H9 (cell line): Measurements from ENCODE around the gene TNFSF13B. TPM values are rescaled to one million over a fixed set of nuclear protein-coding genes. Genes with fewer than 3 reads are reported as not detected.

Source experiments
- DNase-seq: peaks from one replicate; pipeline ENCODE4 v3.0.0-alpha.2; 2017
- H2AFZ ChIP-seq: one replicate; pipeline ENCODE4 v1.6.1; 2013; ENCODE audit warnings: mild to moderate bottlenecking, low read length, control low read depth, moderate library complexity
- H2AK5ac ChIP-seq: 2 replicates; pipeline ENCODE4 v1.6.1; 2013; ENCODE audit warnings: low read length, control low read depth, mixed read lengths; ENCODE audit not compliant: insufficient read length
- H2BK120ac ChIP-seq: one replicate; pipeline ENCODE4 v1.6.1; 2013; ENCODE audit warnings: low read depth, mild to moderate bottlenecking, low read length, control low read depth, inconsistent platforms; ENCODE audit not compliant: poor library complexity, severe bottlenecking
- H2BK12ac ChIP-seq: 2 replicates; pipeline ENCODE4 v1.6.1; 2013; ENCODE audit warnings: low read length, control low read depth, mixed read lengths, low read depth; ENCODE audit not compliant: insufficient read length
- H2BK15ac ChIP-seq: 2 replicates; pipeline ENCODE4 v1.6.1; 2013; ENCODE audit warnings: low read depth, low read length, control low read depth
- H2BK20ac ChIP-seq: one replicate; pipeline ENCODE4 v1.6.1; 2013; ENCODE audit warnings: low read depth, mild to moderate bottlenecking, low read length, control low read depth, inconsistent platforms; ENCODE audit not compliant: poor library complexity, severe bottlenecking
- H2BK5ac ChIP-seq: 2 replicates; pipeline ENCODE4 v1.6.1; 2013; ENCODE audit warnings: low read length, control low read depth, mixed read lengths; ENCODE audit not compliant: insufficient read length
- H3K14ac ChIP-seq: 2 replicates; pipeline ENCODE4 v1.6.1; 2013; ENCODE audit warnings: low read length, control low read depth; ENCODE audit not compliant: insufficient read depth
- H3K18ac ChIP-seq: 2 replicates; pipeline ENCODE4 v1.6.1; 2013; ENCODE audit warnings: low read depth, mild to moderate bottlenecking, mixed read lengths, low read length, control low read depth; ENCODE audit not compliant: insufficient read length
- H3K23ac ChIP-seq: 2 replicates; pipeline ENCODE4 v1.6.1; 2013; ENCODE audit warnings: low read length, control low read depth, mixed read lengths, low read depth; ENCODE audit not compliant: insufficient read length
- H3K23me2 ChIP-seq: 2 replicates; pipeline ENCODE4 v1.6.1; 2013; ENCODE audit warnings: low read depth, mild to moderate bottlenecking, mixed read lengths, low read length, control low read depth; ENCODE audit not compliant: insufficient read length, poor library complexity, severe bottlenecking
- H3K27ac ChIP-seq: 2 replicates; pipeline ENCODE4 v1.5.1; 2013; ENCODE audit warnings: low read length, control low read depth, mixed read lengths, low read depth; ENCODE audit not compliant: insufficient read length
- H3K27me3 ChIP-seq: 2 replicates; pipeline ENCODE4 v1.6.1; 2013; ENCODE audit warnings: low read length, control low read depth, inconsistent platforms; ENCODE audit not compliant: insufficient read depth
- H3K4ac ChIP-seq: 2 replicates; pipeline ENCODE4 v1.6.1; 2013; ENCODE audit warnings: low read depth, mild to moderate bottlenecking, control low read depth, inconsistent platforms, low read length, moderate library complexity
- H3K4me1 ChIP-seq: 2 replicates; pipeline ENCODE4 v1.6.1; 2013; ENCODE audit warnings: low read length, control low read depth, inconsistent platforms; ENCODE audit not compliant: insufficient read depth
- H3K4me2 ChIP-seq: 2 replicates; pipeline ENCODE4 v1.6.1; 2013; ENCODE audit warnings: low read length, control low read depth, mixed read lengths; ENCODE audit not compliant: insufficient read length, insufficient read depth
- H3K56ac ChIP-seq: 2 replicates; pipeline ENCODE4 v1.6.1; 2013; ENCODE audit warnings: low read depth, mild to moderate bottlenecking, mixed read lengths, low read length, control low read depth; ENCODE audit not compliant: insufficient read length
- H3K79me1 ChIP-seq: 2 replicates; pipeline ENCODE4 v1.6.1; 2013; ENCODE audit warnings: low read depth, mild to moderate bottlenecking, moderate library complexity, low read length, control low read depth, inconsistent platforms; ENCODE audit not compliant: insufficient read depth, poor library complexity, severe bottlenecking
- H3K79me2 ChIP-seq: 2 replicates; pipeline ENCODE4 v1.6.1; 2013; ENCODE audit warnings: low read length, control low read depth, inconsistent platforms; ENCODE audit not compliant: insufficient read depth
- H3K9ac ChIP-seq: 2 replicates; pipeline ENCODE4 v1.6.1; 2013; ENCODE audit warnings: low read length, control low read depth, mixed read lengths; ENCODE audit not compliant: insufficient read length; ENCODE audit errors: extremely low read depth
- H3K9me3 ChIP-seq: one replicate; pipeline ENCODE4 v1.6.1; 2013; ENCODE audit warnings: low read depth, low read length, inconsistent platforms; ENCODE audit not compliant: control insufficient read depth
- H3T11ph ChIP-seq: one replicate; pipeline ENCODE4 v1.6.1; 2013; ENCODE audit warnings: mild to moderate bottlenecking, low read length, control low read depth, inconsistent platforms
- H4K20me1 ChIP-seq: one replicate; pipeline ENCODE4 v1.6.1; 2013; ENCODE audit not compliant: control insufficient read depth, insufficient read length, insufficient read depth
- H4K5ac ChIP-seq: 2 replicates; pipeline ENCODE4 v1.6.1; 2013; ENCODE audit warnings: low read depth, mild to moderate bottlenecking, mixed read lengths, low read length, control low read depth; ENCODE audit not compliant: insufficient read length
- H4K8ac ChIP-seq: replicated peaks from 2 replicates; pipeline ENCODE4 v1.6.1; 2013; ENCODE audit warnings: low read length, control low read depth, mixed read lengths, low read depth; ENCODE audit not compliant: insufficient read length
- H4K91ac ChIP-seq: 2 replicates; pipeline ENCODE4 v1.6.1; 2013; ENCODE audit warnings: low read depth, mild to moderate bottlenecking, moderate library complexity, mixed read lengths, low read length, control low read depth; ENCODE audit not compliant: insufficient read length
- H3K27ac Mint-ChIP-seq, 3 experiments: 2 replicates in 2 of 3; 3 replicates in 1 of 3; pipeline ENCODE4 v1.8.0; 2020 to 2021; ENCODE audit warnings: mixed read lengths in 3 of 3, mild to moderate bottlenecking in 1 of 3, moderate library complexity in 1 of 3
- H3K27me3 Mint-ChIP-seq: 2 replicates; pipeline ENCODE4 v1.8.0; 2021; ENCODE audit warnings: low read depth, mild to moderate bottlenecking, moderate library complexity, mixed read lengths
- H3K36me3 Mint-ChIP-seq, 3 experiments: 2 replicates in 2 of 3; 3 replicates in 1 of 3; pipeline ENCODE4 v1.8.0; 2020 to 2021; ENCODE audit warnings: low read depth in 3 of 3, mixed read lengths in 3 of 3; ENCODE audit not compliant: insufficient read depth in 1 of 3
- H3K4me1 Mint-ChIP-seq, 2 experiments: 2 replicates each; pipeline ENCODE4 v1.8.0; 2020; ENCODE audit warnings: mixed read lengths in 2 of 2
- H3K4me3 Mint-ChIP-seq, 2 experiments: 2 replicates in 1 of 2; 3 replicates in 1 of 2; pipeline ENCODE4 v1.8.0; 2020 to 2021; ENCODE audit warnings: mild to moderate bottlenecking in 2 of 2, mixed read lengths in 2 of 2, moderate library complexity in 1 of 2
- H3K9me3 Mint-ChIP-seq, 2 experiments: 2 replicates in 1 of 2; 3 replicates in 1 of 2; pipeline ENCODE4 v1.8.0; 2020; ENCODE audit warnings: mild to moderate bottlenecking in 2 of 2, mixed read lengths in 2 of 2, moderate library complexity in 1 of 2
- WGBS: extraction: QIAGEN DNeasy Blood & Tissue Kit; methylation state at CpG from one replicate; pipeline ENCODE4 v1.1.7; 2013; ENCODE audit warnings: missing lambda C conversion rate, low lambda C conversion rate, mixed read lengths; ENCODE audit not compliant: insufficient read length; ENCODE audit errors: extremely low coverage; 5-methylcytosine and 5-hydroxymethylcytosine counted together
- total RNA-seq: library from RNA; stranded (reverse); gene quantifications from 2 replicates; pipeline ENCODE4 v1.2.1, GENCODE V29; 2021
- TF ChIP-seq, protein P1 (sequence below): fragments of 200-600 bp; sonication (generic); conservative IDR thresholded peaks from 3 replicates; pipeline ENCODE4 v1.8.0; 2021; ENCODE audit warnings: antibody characterized with exemption, mild to moderate bottlenecking

Gene TNFSF13B
- total RNA-seq, 1 experiment from 2014 or later: 0.31 TPM

DNA sequence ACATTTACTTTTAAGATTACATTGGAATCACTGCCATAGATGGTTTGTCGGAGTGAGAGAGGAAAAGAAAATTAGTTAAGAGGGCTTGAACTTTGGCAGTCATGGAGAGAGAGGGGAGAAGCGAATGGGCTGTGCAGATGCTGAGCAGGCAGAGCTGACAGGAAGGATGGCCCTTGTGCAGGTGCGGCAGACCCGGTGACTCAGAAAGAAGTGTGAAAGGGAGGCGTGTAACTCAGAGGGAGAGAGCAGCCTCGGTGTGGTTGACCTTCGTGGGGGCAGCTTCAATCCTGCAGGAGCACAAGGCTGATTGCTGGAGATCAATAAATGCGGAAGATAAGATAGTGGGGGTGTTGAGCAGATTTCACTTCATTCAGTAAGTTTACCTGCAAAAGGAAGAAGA, 76.9 kb downstream of the TNFSF13B start:
- Histone ChIP-seq H3K4me2 (no peak overlapping the region), H2AK5ac (no peak overlapping the region), H3K79me1 (no peaks in the 10 kb centered on the region), H2AFZ (no peak overlapping the region), H3K27me3 (no peaks in the 10 kb centered on the region), H4K91ac (no peak overlapping the region), H3K4ac (no peak overlapping the region), H3T11ph (no peak overlapping the region), H4K20me1 (no peaks in the 10 kb centered on the region), H3K56ac (no peak overlapping the region), H3K9me3 (no peaks in the 10 kb centered on the region), H3K23me2 (no peaks in the 10 kb centered on the region), H4K8ac (no peak overlapping the region), H2BK120ac (no peak overlapping the region), H2BK20ac (no peak overlapping the region), H3K27ac (no peak overlapping the region), H3K4me1 (no peaks in the 10 kb centered on the region), H2BK12ac (no peak overlapping the region), H3K14ac (no peak overlapping the region), H2BK5ac (no peak overlapping the region), H4K5ac (no peak overlapping the region), H2BK15ac (no peak overlapping the region), H3K23ac (no peak overlapping the region), H3K18ac (no peak overlapping the region), H3K9ac (no peak overlapping the region), H3K79me2 (no peaks in the 10 kb centered on the region)
- no peaks in the 10 kb centered on the region for H3K36me3 Mint-ChIP-seq
- H3K27ac Mint-ChIP-seq: no peak overlapping the region
- no peak overlapping the region for H3K4me3 Mint-ChIP-seq
- TF ChIP-seq, protein P1, sequence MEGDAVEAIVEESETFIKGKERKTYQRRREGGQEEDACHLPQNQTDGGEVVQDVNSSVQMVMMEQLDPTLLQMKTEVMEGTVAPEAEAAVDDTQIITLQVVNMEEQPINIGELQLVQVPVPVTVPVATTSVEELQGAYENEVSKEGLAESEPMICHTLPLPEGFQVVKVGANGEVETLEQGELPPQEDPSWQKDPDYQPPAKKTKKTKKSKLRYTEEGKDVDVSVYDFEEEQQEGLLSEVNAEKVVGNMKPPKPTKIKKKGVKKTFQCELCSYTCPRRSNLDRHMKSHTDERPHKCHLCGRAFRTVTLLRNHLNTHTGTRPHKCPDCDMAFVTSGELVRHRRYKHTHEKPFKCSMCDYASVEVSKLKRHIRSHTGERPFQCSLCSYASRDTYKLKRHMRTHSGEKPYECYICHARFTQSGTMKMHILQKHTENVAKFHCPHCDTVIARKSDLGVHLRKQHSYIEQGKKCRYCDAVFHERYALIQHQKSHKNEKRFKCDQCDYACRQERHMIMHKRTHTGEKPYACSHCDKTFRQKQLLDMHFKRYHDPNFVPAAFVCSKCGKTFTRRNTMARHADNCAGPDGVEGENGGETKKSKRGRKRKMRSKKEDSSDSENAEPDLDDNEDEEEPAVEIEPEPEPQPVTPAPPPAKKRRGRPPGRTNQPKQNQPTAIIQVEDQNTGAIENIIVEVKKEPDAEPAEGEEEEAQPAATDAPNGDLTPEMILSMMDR: no peak
- H3K27me3 Mint-ChIP-seq: peaks cover 2% of the 10 kb centered on the region; the same call in 1 of the 2 replicates
- no CpG with 5 or more reads among the region's 8 CpGs for WGBS
- peaks cover 7% of the 10 kb centered on the region in 2 experiments; a peak in 3 of 4 replicates for H3K4me1 Mint-ChIP-seq
- DNase-seq: peak; percentile 31
- no peaks in the 10 kb centered on the region for H3K9me3 Mint-ChIP-seq
